DMS53 (cell line): Measurements from ENCODE around the gene MCM6.
"Not testable (repeated sequence)": the region's sequence is repeated elsewhere in the genome, so short reads cannot be mapped to it uniquely, and the experiment has no call there.

Experiments used
- DNase-seq: peaks from one replicate; lab custom pipeline; 2025; lab: John Stamatoyannopoulos, UW

MCM6 gene

DNA sequence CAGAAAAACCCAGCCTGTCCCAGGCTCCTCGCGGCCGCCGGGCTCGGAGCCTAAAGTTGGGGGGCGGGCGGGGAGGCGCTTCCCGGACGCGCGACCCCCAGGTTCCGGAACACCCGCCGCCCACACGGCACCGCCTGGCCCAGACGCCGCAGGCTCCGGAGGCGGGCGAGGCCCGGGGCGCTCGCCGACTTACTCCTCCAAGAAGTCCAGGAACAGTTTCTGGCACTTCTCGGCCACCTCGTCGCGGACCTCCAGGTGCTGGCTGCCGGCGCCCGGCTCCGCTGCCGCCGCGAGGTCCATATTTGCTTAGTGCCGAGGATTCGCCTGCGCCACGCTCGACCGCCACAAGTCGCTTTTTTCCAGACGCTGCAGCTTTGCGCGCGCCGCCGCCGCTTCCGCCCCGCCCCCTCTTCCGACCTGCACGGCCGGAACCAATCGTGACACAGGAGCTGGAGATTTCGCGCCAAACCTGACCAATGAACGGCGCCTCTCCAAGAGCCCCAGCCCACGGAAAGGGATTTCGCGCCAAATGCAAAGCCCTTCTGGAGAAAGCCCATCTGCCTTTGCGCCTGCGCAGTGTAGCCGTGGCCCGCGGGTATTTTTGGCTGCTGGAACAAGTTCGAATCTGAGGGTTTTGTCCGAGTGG, at the start of gene MCM6:
Gene MCM6, minus strand, starts transcription at position 378 of the 646 bp plus-strand sequence. Its CDS starts 78 bp downstream, at position 300.
- peak; percentile 93 for DNase-seq

DNA sequence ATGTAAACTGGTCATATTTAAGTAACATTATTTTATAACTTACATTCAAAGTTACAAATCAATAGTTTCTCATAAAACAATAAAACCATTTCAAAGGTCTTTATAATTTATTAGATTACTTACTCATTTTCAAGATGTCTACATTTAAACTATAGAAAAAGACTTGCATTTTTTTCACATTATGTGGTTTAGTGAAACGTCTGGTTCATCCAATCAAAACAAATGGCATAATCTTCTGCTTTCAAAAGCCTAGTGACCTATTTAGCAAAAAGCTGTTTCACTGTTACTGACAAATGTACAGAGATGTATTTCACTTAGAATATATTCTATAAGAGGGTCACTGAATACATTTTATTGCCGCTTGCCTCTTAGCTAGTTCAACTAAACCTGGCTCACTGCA, 49.3 kb upstream of the MCM6 start:
- DNase-seq = no peak

DNA sequence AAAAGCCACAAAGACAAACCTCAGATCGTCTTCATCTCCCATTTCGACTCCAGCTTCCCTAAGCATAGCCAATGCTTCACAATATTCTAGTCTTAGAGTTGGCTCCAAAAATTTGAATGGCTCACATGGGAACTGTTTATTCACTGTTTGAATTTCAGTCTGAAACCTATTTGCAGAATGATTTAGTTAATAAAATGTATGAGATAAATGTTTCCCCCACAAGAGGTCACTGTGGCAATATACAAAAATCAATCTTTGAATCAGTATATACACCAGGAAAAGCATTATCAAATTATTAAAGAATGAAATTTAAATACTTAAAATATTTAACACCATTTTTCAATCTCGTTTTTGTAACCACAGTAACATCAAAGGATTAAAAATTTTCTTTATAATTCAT, 40.0 kb upstream of the MCM6 start:
- peak; percentile 19 for DNase-seq

GRCh38 chr2:135914485-135914884, 38.2 kb upstream of the MCM6 start:
- no peak for DNase-seq

- peak; percentile 43 for DNase-seq
These were observed 37.6 kb upstream of the MCM6 start for GRCh38 chr2:135913727-135914365.

GRCh38 chr2:135909976-135910375, 33.7 kb upstream of the MCM6 start:
- DNase-seq = no peak

DNA sequence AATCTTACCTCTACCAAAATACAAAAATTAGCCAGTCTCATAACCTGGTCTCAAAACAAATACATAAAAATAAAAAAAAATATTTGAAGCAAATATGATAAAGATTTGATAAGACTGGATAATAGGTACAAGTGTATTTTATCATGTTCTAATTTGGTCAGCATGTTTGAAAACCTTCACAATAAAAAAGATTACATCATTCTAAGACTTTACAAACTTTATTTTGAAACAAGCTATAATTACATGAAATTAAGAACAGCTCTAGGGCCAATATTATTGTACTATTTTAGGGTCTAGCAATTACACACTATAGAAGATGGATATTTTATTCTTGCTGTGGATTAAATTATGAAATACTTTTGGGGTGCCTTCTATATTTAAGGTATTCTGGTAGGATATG, 29.4 kb upstream of the MCM6 start:
- no peak for DNase-seq

DNA sequence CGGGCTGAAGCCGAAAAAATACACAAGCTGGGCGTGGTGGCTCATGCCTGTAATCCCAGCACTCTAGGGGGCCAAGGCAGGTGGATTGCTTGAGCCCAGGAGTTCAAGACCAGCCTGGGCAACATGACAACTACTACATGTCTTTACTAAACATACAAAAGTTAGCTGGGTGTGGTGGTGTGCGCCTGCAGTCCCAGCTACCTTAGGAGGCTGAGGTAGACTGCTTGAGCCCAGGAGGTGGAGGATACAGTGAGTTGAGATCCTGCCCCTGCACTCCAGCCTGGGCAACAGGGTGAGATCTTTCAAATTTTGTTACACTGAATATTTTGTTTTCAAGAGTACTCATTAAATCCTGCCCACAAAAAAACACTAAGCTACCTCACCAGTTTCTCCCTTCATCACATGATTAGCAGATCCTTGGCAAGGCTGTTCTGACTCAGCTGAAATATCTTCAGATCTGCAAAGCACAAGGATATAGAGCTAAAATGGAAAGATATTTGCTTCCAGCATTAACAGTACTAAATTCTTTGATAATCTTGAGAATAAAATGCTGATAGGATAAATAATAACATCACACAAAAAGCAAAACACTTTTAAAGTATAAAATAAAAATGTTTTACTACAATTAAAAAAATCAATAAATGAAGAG, 28.2 kb upstream of the MCM6 start:
- no peak for DNase-seq

- DNase-seq = no peak
These were observed 27.4 kb upstream of the MCM6 start for GRCh38 chr2:135903650-135904049.

- no peak for DNase-seq
These were observed 23.3 kb upstream of the MCM6 start for GRCh38 chr2:135899567-135899966.

GRCh38 chr2:135898234-135898786, 22.1 kb upstream of the MCM6 start:
- DNase-seq = no peak

DNA sequence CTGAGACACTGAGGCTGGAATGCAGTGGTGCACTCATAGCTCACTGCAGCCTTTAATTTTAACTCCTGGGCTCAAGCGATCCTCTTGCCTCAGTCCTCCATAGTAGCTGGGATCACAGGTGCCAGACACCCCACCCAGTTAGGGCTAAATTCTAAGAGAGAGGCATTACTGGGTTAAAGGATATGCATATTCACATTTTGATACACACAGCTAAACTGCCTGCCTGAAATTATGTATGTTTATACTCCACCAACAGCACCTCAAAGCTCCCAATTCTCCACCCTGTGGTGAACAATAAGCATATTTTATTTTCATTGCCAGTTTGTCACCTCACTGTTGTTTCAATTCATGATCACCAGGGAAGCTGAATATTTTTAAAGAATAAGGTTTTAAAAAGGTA, 18.7 kb upstream of the MCM6 start:
- DNase-seq = no peak

GRCh38 chr2:135893374-135893794, 17.1 kb upstream of the MCM6 start:
- no peak for DNase-seq

DNA sequence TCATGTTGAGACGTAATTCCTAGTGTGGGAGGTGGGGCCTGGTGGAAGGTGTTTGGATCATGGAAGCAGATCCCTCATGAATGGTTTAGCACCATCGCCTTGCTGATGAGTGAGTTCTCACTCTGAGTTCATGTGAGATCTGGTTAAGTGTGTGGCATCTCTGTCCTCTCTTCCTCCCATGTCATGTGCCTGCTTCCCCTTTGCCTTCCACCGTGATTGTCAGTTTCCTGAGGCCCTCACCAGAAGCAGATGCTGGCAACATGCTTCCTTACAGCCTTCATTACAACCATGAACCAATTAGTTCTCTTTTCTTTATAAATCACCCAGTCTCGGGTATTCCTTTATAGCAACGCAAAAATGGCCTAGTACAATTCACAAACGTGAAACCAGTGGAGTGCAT, 14.6 kb upstream of the MCM6 start:
- DNase-seq = no peak

DNA sequence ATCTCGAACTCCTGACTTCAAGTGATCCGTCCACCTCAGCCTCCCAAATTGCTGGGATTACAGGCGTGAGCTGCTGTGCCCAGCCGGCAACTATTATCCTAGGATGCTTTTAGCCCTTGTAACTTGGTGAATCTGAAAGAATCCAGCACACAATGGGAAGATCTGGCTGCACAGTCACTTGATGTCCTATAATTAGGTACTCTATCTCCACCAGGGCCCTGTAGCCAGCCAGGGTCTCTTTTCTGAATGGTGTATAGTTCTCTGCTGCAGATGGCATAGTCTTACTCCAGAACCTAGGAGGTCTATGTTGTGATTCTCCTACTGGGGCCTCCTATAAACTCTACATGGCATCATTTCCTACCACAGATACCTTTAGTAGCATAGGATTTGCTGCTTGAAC, 13.9 kb upstream of the MCM6 start:
- no peak for DNase-seq

- not testable (repeated sequence) for DNase-seq
These were observed 12.3 kb upstream of the MCM6 start for GRCh38 chr2:135888587-135888986.

GRCh38 chr2:135885709-135886108, 9.5 kb upstream of the MCM6 start:
- no peak for DNase-seq

DNA sequence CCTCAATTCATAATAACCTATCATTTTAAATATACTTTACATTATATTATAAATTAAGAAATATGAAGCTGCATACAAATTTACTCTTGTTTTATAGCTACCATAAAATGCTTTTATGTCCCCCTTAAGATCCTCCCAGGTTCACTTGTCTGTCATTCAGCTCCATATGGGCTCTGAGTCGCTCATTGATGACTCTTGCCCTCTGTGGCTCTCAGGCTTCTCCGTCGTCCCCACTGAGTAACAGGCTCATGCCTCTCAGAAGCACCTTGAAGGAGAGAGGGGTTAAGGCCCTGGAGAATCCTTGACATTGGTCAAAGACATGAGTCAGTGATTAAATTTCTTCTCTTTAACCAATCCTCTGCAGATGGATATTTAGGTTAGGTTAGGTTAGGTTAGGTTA, 6.2 kb upstream of the MCM6 start:
- no peak for DNase-seq

- not testable (repeated sequence) for DNase-seq
These were observed 527 bp upstream of the MCM6 start for GRCh38 chr2:135876770-135877169.

GRCh38 chr2:135875491-135876065, 665 bp downstream of the MCM6 start:
- DNase-seq = peak; percentile 56

DNA sequence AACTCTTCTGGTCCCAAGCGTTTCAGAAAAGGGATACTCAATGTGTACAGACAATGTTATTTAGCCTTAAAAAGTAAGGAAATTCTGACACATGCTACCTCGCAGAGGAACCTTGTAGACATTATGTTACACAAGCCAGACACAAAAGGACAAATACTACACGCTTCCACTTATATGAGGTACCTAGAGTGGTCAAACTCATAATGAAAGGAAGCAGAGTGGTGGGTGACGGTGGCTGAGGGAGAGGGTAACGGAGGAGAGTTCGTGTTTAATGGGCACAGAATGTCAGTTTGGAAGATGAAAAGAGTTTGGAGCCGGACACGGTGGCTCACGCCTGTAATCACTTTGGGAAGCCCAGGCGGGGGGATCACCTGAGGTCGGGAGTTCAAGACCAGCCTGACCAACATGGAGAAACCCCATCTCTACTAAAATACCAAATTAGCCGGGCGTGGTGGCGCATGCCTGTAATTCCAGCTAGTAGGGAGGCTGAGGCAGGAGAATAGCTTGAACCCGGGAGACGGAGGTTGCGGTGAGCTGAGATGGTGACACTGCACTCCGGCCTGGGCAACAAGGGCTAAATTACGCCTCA, 1.4 kb downstream of the MCM6 start:
- no peak for DNase-seq

DNA sequence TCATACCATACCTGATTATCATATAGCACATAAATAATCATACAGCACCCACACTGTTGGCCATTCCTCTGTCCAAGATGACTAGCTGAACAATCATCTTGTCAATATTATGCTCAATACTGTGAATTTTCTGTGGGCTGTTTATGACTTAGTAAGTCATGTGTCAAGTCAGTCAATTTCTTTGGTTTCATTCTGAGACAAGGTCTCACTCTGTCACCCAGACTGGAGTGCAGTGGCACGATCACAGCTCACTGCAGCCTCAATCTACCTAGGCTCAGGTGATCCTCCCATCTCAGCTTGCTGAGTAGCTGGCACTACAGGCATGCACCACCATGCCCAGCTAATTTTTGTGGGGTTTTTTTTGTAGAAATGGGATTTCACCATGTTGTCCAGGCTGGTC, 5.7 kb downstream of the MCM6 start:
- no peak for DNase-seq
